HG03175 (cell line): ENCODE results near the gene SNCB.

Experiments used
- ATAC-seq: cut with Tn5 transposase; IDR thresholded peaks from one replicate; pipeline ENCODE4 v1.9.1; 2021; ENCODE audit warnings: mild to moderate bottlenecking, moderate library complexity; ENCODE audit not compliant: unreplicated experiment

SNCB gene

GRCh38 chr5:176629853-176630680 lies at the start of gene SNCB, which contains the start of gene EIF4E1B:
SNCB (minus strand) TSS chr5:176630534; CDS start chr5:176629654, 880 bp downstream.
EIF4E1B (plus strand) TSS chr5:176630675; CDS start chr5:176642788, 12,113 bp downstream.
- peak; percentile 76 for ATAC-seq

DNA sequence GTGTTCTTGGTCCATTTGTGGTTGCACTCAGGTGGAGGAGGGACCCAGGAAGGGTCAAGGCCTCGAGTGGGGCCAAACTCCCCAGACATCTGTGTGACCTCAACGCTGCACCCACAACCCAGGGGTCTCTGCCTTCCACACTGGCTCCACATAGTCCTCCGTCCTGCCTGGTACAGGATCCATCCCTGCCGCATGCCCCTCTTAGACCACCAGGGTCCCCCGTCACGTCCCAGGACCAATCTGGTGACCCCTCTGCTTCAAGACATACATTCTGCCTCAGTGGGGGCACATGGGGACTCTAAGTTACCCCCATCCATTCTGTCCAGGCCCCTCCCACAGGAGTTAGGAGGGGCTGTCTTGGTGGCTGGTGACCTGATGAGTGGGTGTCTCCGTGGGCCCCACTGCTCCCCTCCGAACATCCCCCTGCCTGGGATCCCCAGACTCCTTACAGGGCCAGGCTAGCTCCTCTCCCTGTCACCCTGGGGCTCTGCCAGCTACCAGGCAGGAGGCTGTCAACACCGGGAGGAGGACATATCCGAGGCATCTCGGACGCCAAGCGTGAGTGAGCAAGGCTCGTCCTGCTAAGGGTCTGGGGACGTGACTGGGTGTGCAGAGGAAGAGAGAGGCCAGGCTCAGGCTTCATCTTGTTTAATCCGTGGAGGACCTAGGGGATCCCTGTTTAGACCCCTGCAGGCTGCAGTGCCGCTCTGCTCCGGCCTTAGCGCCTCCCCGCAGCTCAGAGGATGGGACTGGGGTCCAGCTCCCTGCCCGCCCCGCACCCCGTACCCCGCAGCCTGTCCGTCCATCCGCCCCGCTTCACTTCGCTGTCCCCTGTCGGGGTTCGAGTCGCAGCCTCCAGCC lies 49.3 kb upstream of the SNCB start:
- no peak for ATAC-seq

- ATAC-seq: no peak
Measured at GRCh38 chr5:176678584-176678983, 48.2 kb upstream of the SNCB start.

- ATAC-seq: no peak
Measured at GRCh38 chr5:176677209-176677939, 47.0 kb upstream of the SNCB start.

GRCh38 chr5:176676361-176676824 lies 46.1 kb upstream of the SNCB start:
- peak; percentile 82 for ATAC-seq

DNA sequence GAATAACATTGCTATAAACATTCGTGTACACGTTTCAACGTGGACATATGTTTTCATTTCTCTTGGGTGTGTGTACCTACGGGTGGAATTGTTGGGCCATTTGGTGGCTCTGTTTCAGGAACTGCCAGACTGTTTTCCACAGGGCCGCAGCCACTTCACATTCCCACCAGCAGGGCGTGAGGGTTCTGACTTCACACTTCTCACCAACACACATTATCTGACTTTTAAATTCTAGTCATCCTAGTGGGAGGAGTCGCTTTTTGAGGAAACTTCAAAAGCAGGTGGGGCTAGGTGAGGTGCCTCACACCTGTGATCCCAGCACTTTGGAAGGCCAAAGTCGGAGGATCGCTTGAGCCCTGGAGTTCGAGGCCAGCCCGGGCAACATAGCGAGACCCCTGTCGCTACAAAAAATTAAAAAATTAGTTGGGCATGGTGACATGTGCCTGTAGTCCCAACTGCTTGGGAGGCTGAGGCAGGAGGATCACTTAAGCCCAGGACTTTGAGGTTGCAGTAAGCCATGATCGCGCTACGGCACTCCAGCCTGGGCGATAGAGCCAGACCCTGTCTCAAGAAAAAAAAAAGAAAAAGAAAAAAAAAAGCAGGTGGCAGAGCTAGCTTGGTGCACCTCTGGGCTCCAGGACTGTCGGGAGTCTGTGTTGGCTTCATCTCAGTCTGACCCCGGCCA lies 45.5 kb upstream of the SNCB start:
- ATAC-seq: no peak

DNA sequence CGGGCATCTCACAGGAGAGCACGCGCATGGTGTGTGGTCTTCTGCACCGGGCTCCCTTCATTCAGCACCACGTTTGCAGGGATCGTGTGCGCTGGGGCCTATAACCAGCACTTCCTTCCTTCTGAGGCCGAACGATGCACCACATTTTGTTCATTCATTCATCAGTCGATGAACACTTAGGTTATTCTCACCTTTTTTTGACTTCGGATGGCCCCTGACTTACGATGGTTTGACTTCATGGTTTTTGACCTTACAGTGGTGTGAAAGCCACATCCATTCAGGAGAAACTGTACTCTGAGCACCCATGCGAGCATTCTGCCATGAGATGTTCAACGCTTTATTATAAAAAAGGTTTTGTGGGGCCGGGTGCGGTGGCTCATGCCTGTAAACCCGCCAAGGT lies 44.5 kb upstream of the SNCB start:
- no peak for ATAC-seq

GRCh38 chr5:176673651-176674583 lies 43.6 kb upstream of the SNCB start:
- no peak for ATAC-seq

- ATAC-seq: no peak
Measured at GRCh38 chr5:176671890-176672747, 41.8 kb upstream of the SNCB start.

DNA sequence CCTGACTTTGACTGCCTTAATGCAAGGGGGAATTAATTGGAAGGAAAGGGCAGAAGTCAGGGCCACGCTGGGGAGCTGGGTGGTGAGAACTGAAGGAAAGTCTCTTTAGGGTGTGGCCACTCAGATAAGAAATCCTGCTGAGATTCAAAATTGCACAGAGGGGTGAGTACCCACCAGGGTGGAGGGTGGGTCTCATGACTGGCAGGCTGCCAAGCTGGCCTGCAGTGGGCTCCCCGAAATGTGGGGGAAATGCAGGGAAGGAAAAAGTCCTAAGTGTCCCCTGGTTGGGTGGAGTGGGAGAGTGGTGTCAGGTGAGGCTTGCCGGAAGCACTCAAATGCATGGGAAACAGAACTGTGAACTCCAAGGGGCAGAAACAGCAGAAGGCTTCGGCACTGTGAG lies 41.1 kb upstream of the SNCB start:
- no peak for ATAC-seq

DNA sequence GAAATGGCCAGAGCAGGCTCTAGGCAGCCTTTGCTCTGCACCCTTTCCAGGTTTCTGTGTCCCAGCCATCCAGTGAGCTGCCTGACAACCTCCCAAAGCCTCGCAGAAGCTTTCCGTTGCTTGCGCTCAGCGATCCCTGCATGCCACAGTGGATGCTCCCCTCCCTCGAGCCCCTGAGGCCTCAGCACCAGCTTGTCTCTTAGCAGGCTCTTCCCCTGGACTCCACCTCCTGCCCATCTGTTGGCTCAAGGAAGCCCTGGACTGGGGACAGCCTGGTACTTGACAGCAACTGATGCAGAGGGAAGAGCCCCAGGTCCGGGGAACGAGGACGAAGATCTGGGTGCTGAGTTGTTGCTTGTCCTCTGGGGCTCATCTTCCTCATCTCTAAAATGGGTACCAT lies 40.1 kb upstream of the SNCB start:
- ATAC-seq: no peak

- ATAC-seq: no peak
Measured at GRCh38 chr5:176667637-176668036, 37.3 kb upstream of the SNCB start.

GRCh38 chr5:176665517-176665916 lies 35.2 kb upstream of the SNCB start:
- ATAC-seq: no peak

DNA sequence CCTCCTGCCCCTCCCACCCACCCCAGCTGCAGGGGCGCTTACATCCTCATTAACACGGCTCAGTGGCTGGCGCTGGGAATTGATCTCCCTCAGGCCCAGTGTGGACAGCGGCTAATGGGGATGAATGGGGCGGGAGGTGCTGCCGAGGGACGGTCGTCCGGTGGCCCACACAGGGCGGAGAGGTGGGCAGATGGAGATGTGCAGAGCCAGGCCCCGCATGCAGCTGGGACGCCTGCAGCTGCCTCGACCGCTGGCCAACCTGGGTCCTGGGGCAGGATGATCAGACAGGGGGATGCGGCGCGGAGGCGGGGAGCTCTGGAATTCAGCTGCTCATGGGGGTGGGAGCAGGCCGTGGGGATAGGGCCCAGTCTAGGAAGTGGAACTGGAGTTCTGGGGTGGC lies 34.6 kb upstream of the SNCB start:
- ATAC-seq: no peak

DNA sequence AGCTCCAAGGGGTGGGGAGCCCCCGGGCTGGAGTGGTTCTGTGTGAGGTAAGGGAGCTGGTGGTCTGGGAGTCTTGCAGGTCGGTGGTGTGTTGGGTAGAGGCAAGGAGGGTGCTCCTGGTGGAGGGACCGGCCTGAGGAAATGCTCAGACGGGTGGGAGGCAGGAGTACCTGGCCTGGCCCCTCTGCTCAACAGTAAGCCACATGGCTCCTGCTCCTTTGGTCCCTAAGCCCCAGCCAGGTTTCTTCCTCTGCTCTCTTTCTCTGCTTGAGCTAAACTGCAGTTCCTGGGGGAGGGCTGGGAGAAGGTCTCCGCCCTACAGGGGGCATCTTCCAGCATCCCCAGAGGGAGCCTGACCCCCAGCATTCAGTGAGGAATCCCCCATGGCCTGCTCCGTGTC lies 34.1 kb upstream of the SNCB start:
- ATAC-seq: no peak

- ATAC-seq: no peak
Measured at GRCh38 chr5:176663566-176663965, 33.2 kb upstream of the SNCB start.

DNA sequence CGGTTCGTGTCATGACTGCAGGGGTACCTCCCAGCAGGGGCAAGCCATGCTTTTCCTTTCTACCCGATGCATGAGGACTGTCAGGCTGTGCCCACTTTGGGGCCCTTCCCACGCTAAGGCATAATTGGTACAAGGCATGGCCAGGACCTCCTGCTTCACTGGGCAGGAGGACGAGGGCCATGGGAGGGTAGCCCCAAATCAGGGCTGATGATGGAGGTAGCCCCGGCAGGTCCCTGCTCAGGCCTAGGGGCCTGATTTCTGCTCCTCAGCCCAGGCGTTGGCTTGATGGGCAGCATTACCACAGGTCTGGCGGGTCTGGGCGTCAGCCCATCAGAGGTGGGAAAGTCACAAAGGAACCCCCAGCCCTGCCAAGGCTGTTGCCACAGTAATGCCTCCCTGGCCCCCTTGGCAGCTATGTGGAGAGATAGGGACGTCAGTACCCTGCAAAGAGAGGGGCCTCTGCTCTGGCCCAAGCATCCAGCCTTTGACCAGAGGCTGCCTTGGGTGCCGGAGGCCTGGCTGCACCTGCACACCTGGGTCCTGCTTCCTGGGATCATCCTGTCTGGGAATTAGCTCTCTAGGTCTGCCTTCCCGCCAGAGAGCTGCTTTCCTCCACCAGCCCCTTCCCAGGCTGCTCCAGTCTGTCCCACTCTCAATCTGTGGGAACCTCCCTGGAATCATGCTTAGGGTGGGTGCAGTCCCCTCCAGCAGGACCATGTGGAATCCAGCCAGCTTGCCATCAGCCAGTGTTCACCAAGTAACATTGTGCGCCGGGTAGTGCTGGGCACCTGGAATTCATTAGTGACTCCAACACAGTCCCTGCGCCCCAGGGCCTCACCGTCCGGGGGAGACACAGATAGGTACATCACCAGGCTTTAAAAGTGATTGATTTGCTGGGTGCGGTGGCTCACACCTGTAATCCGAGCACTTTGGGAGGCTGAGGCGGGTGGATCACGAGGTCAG lies 32.3 kb upstream of the SNCB start:
- ATAC-seq: no peak
